Posterior cingulate gyrus (tissue), 11 donors: ENCODE data around the gene BARX1.

Experiments used
- DNase-seq, 10 donors: peaks; one replicate each; pipeline versions ENCODE4 v3.0.0 to v3.0.0-alpha.2; 2020 to 2021; ENCODE audit warnings: mixed read lengths in 3 of 10
- intact Hi-C: fragments of 100-400 bp; cut with DNase I; formaldehyde crosslinking; loops from one replicate; pipeline ENCODE4 v1.15.1; 2023

The BARX1 gene

GRCh38 chr9:93967020-93967803, 12.1 kb upstream of the BARX1 start:
- peak in 2 of 10 donors; percentile 50 to 78 for DNase-seq
- intact Hi-C loops = no loop called here

- intact Hi-C loops = no loop called here
Measured at GRCh38 chr9:93965830-93966577, 10.8 kb upstream of the BARX1 start.

GRCh38 chr9:93964685-93965084, 9.5 kb upstream of the BARX1 start:
- intact Hi-C loops = loop anchor here (1.0 kb wide), 1 partner anchor 249 kb away; no protein-coding TSS in a partner anchor
- peak in 3 of 10 donors; percentile 2 to 17 (median 16) for DNase-seq

More at GRCh38 chr9:93965830-93966577, 10.8 kb upstream of the BARX1 start:
- peak in 2 of 10 donors; percentile 49 to 64 for DNase-seq

- intact Hi-C loops = loop anchor here (1.0 kb wide), 2 partner anchors 249 to 282 kb away; no protein-coding TSS in a partner anchor
- DNase-seq = peak in 3 of 10 donors; percentile 3 to 70 (median 55)
Measured at GRCh38 chr9:93963969-93964368, 8.8 kb upstream of the BARX1 start.

GRCh38 chr9:93963489-93963888, 8.3 kb upstream of the BARX1 start:
- peak in 1 of 10 donors; percentile 35 for DNase-seq
- intact Hi-C loops = loop anchor here (1.0 kb wide), 1 partner anchor 281 kb away; no protein-coding TSS in a partner anchor

- peak; percentile 28 to 95 (median 76) for DNase-seq
- intact Hi-C loops = loop anchor here (1.0 kb wide), 1 partner anchor 280 kb away; no protein-coding TSS in a partner anchor
Measured at GRCh38 chr9:93962561-93963440, 7.6 kb upstream of the BARX1 start.

GRCh38 chr9:93962017-93962416, 6.9 kb upstream of the BARX1 start:
- intact Hi-C loops = no loop called here
- DNase-seq = no peak

- peak in 2 of 10 donors; percentile 51 to 58 for DNase-seq
Measured at GRCh38 chr9:93960971-93961841, 6.1 kb upstream of the BARX1 start.

GRCh38 chr9:93960221-93960970, 5.2 kb upstream of the BARX1 start:
- intact Hi-C loops = no loop called here
- peak in 2 of 10 donors; percentile 51 to 75 for DNase-seq

More at GRCh38 chr9:93960971-93961841, 6.1 kb upstream of the BARX1 start:
- intact Hi-C loops = no loop called here

- intact Hi-C loops = no loop called here
- DNase-seq = peak in 2 of 10 donors; percentile 39 to 61
Measured at GRCh38 chr9:93959739-93960154, 4.6 kb upstream of the BARX1 start.

GRCh38 chr9:93958819-93959682, 3.9 kb upstream of the BARX1 start:
- intact Hi-C loops = no loop called here
- DNase-seq = peak in 2 of 10 donors; percentile 50 to 70

GRCh38 chr9:93958121-93958818, 3.1 kb upstream of the BARX1 start:
- DNase-seq = peak in 2 of 10 donors; percentile 64
- intact Hi-C loops = no loop called here

GRCh38 chr9:93955981-93956784, 1.0 kb upstream of the BARX1 start:
- peak in 1 of 10 donors; percentile 38 for DNase-seq
- intact Hi-C loops = no loop called here

GRCh38 chr9:93954434-93955061, 607 bp downstream of the BARX1 start:
- DNase-seq = peak in 2 of 10 donors; percentile 77 to 82
- intact Hi-C loops = no loop called here
